ENCODE data around the gene INSM2.

- TF ChIP-seq SIN3A (IDR thresholded peaks at IDR 0.05; ENCODE audit: borderline replicate concordance, insufficient read depth, low read depth, low read length) (no peak), CTCF (IDR thresholded peaks at IDR 0.05) (no peak)
Observed at GRCh38 chr14:35525695-35526094, 8.3 kb upstream of the INSM2 start.
